GM19238 (cell line): ENCODE data around the gene RNF227.
"Not testable (repeated sequence)": the region's sequence is repeated elsewhere in the genome, so short reads cannot be mapped to it uniquely, and the experiment has no call there.

Source experiments
- DNase-seq: peaks from one replicate; pipeline ENCODE4 v3.0.0; 2011; ENCODE audit warnings: low spot score; ENCODE audit not compliant: insufficient read length

The RNF227 gene

DNA sequence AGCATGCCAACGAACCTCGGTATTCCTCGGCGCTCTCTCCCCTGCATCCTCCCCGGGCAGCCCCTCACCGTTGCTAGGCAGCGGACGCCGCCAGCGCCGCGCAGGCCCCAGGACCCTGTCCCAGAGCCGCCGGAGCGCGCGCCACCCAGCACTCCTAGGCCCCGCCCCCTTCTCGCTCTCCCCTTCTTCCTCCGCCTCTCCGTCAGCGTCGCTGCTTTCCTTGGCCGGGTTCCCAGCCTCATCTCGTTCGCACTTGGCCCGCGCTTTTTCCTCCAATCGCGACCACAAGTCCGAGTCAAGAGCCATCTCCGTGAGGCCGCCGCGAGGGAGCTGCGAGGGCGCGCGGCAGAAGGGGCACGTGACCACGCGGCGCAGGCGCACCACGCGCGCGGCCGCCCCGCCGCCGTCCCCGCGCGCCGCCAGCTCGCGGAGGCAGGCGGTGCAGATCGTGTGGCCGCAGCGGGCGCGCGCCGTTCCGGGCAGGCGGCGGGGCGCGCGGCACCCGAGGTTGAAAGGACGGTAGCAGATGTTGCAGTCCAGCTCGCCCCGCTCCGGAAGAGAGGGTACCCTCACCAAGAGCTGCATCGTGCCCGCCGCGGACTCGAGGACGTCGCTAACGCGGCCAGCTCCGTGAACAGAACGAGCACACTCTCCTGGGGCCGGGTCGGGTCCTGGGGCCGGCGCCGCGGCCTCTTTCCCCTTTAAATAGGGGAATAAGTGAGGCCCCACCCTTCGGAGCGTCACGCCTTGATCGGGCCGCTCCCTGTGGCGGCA, at the start of gene RNF227:
Gene RNF227 (minus strand): TSS at position 679 of the 774 bp plus-strand sequence. CDS start 94 bp downstream, at position 585.
- peak; percentile 66 for DNase-seq

DNA sequence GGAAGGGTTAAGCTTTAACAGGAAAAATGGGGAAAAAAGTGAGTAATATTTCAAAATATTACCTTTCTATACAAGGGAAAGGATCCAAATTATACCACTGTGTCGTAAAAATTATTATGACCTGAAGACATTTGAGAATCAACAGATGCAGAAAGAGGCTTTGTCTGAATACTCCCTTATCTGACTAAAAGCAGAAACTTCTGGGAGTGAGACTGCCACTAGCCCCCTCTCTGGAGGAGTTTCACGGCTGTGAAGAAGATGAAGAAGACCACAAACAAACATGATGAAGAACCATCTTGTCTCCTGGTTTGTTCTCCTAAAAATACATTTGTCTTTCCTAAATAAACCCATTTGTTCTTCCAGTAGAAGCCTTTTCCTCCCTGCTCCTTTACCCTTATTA, 45.3 kb upstream of the RNF227 start:
- no peak for DNase-seq

- no peak for DNase-seq
Measured at GRCh38 chr17:7959503-7960253, 43.6 kb upstream of the RNF227 start.

DNA sequence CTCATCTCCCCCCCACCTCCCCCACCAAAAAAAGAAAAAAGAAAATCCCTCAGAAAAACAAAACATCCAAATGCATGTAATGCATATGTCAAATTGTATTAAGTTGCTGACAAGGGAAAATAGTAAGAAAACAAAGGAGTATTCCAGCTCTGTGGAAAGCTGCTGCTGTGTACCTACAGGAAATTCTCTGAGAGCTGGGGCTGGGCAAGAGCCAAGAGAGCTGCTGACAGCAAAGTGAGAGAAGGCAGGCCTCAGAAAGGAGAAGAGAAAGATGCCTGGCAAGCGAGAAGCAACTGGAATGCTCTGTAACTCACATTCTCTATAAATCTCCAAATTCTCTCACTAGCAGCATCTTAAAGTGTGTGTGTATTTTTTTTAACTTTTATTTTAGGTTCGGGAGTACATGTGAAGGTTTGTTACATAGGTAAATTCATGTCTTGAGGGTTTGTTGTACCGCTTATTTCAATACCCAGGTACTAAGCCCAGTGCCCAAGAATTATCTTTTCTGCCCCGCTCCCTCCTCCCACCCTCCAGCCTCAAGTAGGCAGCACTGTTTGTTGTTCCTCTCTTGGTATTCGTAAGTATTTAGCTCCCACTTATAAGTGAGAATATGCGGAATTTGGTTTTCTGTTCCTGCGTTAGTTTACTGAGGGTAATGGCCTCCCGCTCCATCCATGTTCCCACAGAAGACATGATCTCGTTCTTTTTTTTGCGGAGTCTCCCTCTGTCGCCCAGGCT, 40.3 kb upstream of the RNF227 start:
- DNase-seq, result no peak

GRCh38 chr17:7955414-7956227, 39.5 kb upstream of the RNF227 start:
- no peak for DNase-seq

GRCh38 chr17:7953266-7953665, 37.2 kb upstream of the RNF227 start:
- DNase-seq, result not testable (repeated sequence)

DNA sequence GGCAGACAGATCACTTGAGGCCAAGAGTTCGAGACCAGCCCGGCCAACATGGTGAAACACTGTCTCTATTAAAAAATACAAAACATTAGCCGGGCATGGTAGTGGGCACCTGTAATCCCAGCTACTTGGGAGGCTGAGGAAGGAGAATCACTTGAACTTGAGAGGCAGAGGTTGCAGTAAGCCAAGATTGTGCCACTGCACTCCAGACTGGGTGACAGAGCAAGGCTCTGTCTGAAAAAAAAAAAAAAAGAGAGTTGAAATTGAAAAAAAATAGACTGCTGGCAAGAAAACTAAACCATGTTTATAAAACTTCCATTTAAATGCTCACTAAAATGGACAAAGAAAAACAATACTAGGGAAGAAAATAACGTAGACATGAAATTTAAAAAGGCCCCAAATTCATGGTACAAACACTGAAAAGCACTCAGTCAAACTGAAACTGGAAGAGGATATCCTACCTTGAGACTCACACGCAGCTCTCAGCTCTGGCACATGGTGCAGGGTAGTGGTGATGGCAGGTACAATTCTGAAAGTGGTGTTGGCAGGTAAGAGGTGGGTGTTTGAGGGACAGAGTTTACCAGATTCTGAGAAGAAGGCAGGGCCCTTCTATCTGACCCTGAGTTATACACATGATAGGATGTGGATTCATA, 35.2 kb upstream of the RNF227 start:
- peak; percentile 46 for DNase-seq

DNA sequence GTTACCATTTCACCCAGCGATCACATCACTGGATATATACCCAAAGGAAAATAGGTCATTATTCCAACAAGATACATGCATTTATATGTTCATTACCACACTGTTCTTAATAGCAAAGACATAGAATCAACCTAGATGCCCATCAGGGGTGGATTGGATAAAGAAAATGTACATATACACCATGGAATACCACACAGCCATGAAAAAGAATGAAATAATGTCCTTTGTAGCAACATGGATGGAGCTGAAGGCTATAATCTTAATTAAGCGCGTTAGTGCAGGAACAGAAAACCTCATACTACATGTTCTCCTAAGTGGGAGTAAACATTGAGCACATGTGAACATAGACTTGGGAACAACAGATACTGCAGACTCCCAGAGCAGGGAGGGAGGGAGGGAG, 34.5 kb upstream of the RNF227 start:
- DNase-seq, result no peak

DNA sequence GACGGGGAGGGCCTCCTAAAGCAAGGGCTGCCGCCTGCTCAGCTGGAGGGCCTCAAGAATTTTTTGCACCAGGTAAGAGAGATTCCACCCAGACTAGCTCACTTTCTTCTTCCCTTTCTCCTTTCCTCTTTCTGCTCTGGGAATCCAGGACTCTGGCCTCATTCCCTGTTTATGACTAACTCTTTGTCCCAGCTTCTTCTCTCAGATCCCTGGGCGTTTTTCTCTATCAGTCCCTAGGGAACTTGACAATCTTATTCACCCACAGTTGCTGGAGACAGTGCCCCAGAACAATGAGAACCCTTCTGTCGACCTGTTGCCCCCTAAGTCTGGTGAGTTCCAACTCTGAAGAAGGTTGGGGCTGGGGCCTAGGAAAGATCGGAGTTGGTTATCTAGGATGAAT, 31.6 kb upstream of the RNF227 start:
- DNase-seq, result no peak

GRCh38 chr17:7946441-7946840, 30.4 kb upstream of the RNF227 start:
- DNase-seq, result no peak

- no peak for DNase-seq
Measured at GRCh38 chr17:7945651-7946050, 29.6 kb upstream of the RNF227 start.

DNA sequence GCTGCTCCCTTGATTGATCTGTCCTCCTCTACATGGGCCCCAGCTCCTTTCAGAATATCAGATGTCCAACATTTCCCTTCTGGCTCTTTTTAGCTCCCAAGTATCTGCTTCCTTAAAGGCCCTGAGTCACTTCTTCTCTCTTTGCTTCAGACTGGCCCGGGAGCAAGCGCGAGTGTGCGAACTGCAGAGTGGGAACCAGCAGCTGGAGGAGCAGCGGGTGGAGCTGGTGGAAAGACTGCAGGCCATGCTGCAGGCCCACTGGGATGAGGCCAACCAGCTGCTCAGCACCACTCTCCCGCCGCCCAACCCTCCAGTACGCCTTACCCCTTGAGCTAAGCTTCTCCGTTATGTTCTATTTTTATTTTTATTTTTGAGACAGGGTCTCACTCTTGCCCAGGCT, 28.2 kb upstream of the RNF227 start:
- no peak for DNase-seq

GRCh38 chr17:7943291-7943690, 27.2 kb upstream of the RNF227 start:
- no peak for DNase-seq

DNA sequence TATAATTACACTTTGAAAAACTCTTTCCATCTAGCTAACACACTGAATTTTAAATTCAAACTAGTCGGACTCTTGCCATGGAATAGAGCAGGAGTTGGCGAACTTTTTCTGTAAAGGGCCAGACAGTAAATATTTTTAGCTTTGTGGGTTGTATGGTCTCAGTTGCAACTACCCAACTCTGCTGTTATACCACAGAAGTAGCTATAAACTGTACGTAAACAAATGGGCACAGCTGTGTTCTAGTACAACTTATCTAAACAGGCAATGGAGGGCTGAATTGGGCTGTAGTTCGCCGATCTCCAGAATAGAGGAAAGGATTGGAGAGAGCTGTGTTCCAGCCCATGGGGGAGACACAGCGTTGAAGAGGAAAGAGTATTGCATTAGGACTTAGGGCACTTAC, 24.7 kb upstream of the RNF227 start:
- DNase-seq, result no peak

DNA sequence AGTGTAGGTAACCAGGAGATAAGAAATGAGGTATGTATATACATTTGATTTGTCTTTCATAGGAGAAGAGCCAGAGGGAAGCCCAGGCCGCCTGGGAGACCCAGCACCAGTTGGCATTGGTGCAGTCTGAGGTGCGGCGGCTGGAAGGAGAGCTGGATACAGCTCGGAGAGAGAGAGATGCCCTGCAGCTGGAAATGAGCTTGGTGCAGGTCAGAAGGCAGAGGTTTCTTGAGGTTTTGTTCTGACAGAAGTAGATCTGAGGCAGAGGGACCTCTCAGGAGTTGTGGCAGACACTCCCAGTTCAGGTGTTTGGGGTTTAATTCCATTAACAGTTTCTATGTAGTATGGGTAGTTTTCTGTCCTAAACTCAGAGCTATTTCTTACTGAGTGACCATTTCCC, 23.9 kb upstream of the RNF227 start:
- DNase-seq, result no peak

DNA sequence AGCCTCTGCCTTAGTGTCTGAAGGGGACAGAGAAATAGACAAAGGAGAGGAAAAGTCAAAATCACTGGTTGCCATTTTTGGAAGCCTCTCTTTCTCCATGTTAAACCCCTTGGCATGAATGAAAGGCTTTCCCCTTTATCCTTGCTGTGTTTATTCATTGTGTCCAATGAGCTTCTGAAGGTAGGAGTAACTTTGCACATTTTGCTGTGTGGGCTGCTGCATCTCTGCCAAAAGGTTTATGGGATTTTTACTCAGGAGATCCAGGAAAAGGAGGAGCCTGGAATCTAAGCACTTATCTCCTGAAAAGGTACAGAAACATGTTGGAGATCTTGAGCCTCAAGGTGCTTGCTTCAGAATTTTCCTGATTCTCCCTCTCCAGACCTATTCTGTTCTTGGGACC, 19.8 kb upstream of the RNF227 start:
- no peak for DNase-seq

DNA sequence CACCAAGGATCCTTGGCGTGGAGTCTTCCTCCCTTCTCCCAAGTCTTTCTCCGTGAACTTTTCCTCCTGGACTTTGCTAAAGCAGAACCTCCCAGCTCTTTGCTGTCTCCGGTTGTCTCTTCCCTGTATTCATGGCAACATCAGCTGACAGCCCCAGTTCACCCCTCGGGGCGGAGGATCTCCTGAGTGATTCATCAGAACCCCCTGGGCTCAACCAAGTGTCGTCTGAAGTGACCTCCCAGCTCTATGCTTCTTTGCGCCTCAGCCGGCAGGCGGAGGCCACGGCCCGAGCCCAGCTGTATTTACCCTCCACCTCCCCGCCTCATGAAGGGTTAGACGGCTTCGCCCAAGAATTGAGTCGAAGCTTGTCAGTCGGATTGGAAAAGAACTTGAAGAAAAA, 16.9 kb upstream of the RNF227 start:
- peak; percentile 55 for DNase-seq

DNA sequence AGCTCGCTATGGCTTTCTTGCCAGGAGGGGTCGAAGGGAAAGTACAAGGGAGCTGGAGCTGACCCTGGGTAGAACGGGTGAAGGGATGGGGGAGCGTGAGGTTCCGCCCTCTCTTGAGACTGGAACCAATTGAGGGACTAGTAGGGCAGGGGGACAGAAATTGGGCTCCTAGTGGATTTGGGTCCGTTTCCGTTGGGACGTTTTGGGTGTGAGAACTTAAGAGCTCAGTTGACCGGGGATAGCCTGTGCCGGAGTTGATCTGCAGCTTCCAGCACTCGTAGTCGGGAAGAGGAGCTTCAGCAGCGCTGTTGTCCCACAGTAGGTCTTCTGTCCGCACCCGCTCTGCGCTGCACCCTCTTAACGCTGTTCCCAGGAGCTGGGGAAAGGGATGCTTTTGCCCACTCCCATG, 16.4 kb upstream of the RNF227 start:
- peak; percentile 57 for DNase-seq

DNA sequence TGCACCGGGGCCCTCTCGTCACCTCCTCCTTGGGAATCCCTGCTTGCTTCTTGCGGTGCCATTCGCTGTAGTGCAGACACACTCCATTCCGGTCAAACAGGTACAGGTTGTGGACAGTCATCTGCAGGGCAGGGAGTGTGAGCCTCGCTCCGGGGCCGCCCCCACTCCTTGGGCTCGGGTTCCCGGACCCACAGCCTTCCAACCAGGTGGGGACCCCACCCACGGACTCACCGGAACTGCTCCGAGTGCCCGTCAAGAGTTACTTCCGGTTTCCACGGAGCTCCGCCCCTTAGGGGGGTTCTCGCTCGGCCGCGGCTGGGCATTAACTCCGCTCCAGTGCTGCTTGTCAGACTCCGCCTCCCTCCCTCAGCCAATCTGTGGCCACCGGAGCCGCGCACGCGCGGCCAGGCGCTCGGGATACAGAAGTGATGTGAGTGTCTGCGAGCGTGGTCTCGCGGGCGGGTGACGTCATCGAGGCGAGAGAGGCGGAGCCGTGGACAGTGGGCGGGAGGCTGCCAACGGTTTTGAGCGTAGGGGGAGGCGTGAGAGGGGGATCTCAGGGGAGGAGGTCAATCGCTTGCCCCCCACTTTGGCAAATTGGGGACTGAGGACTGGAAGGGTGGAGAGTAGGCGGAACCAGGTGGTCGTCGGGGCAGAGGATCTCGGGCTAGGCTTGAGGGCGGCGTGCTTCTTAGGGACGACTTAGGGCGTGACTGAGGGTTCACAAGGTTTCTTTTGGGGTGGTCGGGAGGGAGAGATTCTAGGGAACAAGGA, 15.8 kb upstream of the RNF227 start, which contains the start of the genes CNTROB and TRAPPC1:
Gene CNTROB (plus strand): TSS at position 498 of the 774 bp plus-strand sequence. CDS start 874 bp downstream, outside the sequence.
Gene TRAPPC1 (minus strand): TSS at position 238 of the 774 bp plus-strand sequence. CDS start 117 bp downstream, at position 121.
- peak; percentile 100 for DNase-seq
